IPS DF 6.9 (cell line): Measurements from ENCODE around the gene GGPS1.

ENCODE experiments used
- DNase-seq: peaks from one replicate; pipeline ENCODE4 v3.0.0-alpha.2; 2013; ENCODE audit warnings: low read depth, low spot score
- H3K27ac ChIP-seq: one replicate; pipeline ENCODE4 v1.5.1; 2013; ENCODE audit warnings: low read length, control low read depth
- H3K27me3 ChIP-seq: 2 replicates; pipeline ENCODE4 v1.6.1; 2013; ENCODE audit warnings: mild to moderate bottlenecking, low read length; ENCODE audit not compliant: control insufficient read depth, insufficient read depth
- H3K36me3 ChIP-seq: 2 replicates; pipeline ENCODE4 v1.6.1; 2013; ENCODE audit warnings: low read length; ENCODE audit not compliant: control insufficient read depth, insufficient read depth
- H3K4me1 ChIP-seq: 2 replicates; pipeline ENCODE4 v1.6.1; 2013; ENCODE audit warnings: low read length; ENCODE audit not compliant: control insufficient read depth, insufficient read depth
- H3K4me3 ChIP-seq: 2 replicates; pipeline ENCODE4 v1.5.1; 2013; ENCODE audit warnings: mild to moderate bottlenecking, low read length
- H3K9me3 ChIP-seq: 2 replicates; pipeline ENCODE4 v1.6.1; 2013; ENCODE audit warnings: low read length, inconsistent platforms; ENCODE audit not compliant: control insufficient read depth, insufficient read depth
- WGBS: extraction: QIAGEN DNeasy Blood & Tissue Kit; methylation state at CpG from one replicate; pipeline ENCODE4 v1.1.7; 2013; ENCODE audit warnings: mixed read lengths, missing lambda C conversion rate; ENCODE audit not compliant: insufficient read length, insufficient coverage; 5-methylcytosine and 5-hydroxymethylcytosine counted together

GGPS1 gene

DNA sequence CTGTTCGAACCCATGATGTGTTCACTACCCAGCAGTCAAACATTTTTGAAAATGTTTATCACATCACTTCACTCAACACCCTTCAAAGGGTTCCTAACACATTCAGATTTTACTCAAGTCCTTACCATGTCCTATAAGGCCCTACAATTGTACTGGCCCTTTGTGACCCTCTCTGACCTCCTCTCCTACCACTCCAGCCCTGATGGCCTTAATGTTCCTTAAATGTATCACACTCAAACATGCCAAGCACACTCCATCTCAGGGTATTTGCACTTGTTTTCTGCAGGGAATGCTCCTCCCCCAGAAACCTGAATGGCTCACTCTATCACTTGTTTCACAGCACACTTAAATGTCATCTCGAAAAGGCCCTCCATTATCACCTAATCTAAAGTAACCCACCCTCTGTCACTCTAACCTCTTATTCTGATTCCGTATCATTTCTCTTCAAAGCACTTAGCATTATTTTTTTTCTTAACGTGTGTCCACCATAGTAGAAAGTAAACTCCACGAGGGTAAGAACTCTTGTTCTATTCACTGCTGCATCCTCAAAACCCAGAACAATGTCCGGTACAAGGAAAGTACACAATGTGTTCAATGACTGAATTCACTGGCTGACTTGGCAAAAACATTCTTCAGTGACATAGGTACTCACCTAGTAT is 7.7 kb upstream of the GGPS1 start:
- Histone ChIP-seq H3K27me3 (no peaks in the 10 kb centered on the region), H3K36me3 (no peaks in the 10 kb centered on the region), H3K9me3 (no peaks in the 10 kb centered on the region), H3K4me1 (no peaks in the 10 kb centered on the region), H3K4me3 (no peak overlapping the region), H3K27ac (no peak overlapping the region)
- no peak for DNase-seq
- no CpG with 5 or more reads among the region's 6 CpGs for WGBS

DNA sequence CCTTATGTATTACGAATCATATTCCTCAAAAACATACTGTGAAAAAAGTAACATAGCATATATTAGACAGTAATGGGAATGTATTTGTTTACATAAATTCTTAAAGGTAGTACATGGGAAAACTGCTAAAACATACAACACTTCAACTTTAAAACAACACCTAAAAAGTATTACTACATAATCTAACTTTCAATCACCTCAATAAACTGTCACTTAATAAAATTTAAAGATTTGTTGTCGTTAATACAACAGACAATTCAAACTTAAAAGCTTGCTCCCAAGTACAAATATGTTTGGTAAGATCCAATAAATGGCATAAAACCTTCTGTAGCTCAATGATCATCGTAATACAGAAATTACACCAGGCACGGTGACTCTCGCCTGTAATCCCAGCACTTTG is 4.1 kb upstream of the GGPS1 start:
- no peak for DNase-seq
- no peaks in the 10 kb centered on the region for H3K27me3 ChIP-seq
- H3K36me3 ChIP-seq, result no peaks in the 10 kb centered on the region; the same call in 1 of the 2 replicates
- no peaks in the 10 kb centered on the region for H3K9me3 ChIP-seq
- H3K4me1 ChIP-seq, result no peaks in the 10 kb centered on the region
- no peak overlapping the region for H3K27ac ChIP-seq
- H3K4me3 ChIP-seq, result no peak overlapping the region
- 100% methylated on average over 2 of the region's 5 CpGs for WGBS

DNA sequence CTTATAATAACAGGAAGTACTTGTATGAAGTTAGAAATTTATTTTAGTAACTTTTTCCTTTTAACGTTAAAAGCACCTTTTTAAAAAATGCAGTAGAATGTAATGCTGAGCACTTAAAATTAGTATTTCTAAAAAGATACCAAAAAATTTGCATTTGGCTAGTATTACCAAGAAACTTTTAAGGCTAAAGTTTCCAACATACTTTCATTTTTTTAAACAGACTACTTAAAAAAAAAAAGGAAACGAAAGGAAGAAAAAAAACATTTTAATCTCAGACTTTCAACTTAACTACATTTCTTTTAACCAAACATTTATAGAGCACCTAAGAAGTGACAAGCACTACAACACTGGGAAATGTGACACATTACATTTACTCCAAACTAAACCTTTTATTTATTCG is 3.2 kb upstream of the GGPS1 start:
- Histone ChIP-seq H3K27me3 (no peaks in the 10 kb centered on the region), H3K27ac (no peak overlapping the region), H3K9me3 (no peaks in the 10 kb centered on the region), H3K4me1 (no peaks in the 10 kb centered on the region), H3K4me3 (no peak overlapping the region), H3K36me3 (no peaks in the 10 kb centered on the region; the same call in 1 of the 2 replicates)
- DNase-seq, result no peak
- WGBS, result 100% methylated on average over 1 of the region's 3 CpGs

DNA sequence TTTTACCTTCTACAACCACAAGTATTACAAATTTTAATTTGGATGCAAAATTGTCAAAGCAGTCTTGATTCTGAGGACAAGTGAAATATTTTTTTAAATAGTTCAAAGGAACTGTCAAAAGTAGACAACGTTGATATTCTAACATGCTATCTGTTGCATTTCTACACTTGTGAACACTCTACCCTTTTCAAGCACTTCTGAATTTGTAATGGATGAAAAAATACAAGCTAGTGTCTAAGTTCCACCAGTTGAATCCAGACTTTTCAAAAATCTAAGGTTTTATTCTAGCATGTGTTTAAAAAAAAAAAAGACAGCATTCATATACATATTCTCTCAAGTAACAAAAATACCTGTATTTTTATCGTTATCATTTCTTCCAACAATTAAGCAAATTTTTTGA is 2.5 kb upstream of the GGPS1 start:
- H3K9me3 ChIP-seq, result no peaks in the 10 kb centered on the region
- DNase-seq, result no peak
- H3K27me3 ChIP-seq, result no peaks in the 10 kb centered on the region
- no peak overlapping the region for H3K27ac ChIP-seq
- WGBS, result 100% methylated on average over 1 of the region's 2 CpGs
- H3K36me3 ChIP-seq, result no peaks in the 10 kb centered on the region; the same call in 1 of the 2 replicates
- no peaks in the 10 kb centered on the region for H3K4me1 ChIP-seq
- no peak overlapping the region for H3K4me3 ChIP-seq

DNA sequence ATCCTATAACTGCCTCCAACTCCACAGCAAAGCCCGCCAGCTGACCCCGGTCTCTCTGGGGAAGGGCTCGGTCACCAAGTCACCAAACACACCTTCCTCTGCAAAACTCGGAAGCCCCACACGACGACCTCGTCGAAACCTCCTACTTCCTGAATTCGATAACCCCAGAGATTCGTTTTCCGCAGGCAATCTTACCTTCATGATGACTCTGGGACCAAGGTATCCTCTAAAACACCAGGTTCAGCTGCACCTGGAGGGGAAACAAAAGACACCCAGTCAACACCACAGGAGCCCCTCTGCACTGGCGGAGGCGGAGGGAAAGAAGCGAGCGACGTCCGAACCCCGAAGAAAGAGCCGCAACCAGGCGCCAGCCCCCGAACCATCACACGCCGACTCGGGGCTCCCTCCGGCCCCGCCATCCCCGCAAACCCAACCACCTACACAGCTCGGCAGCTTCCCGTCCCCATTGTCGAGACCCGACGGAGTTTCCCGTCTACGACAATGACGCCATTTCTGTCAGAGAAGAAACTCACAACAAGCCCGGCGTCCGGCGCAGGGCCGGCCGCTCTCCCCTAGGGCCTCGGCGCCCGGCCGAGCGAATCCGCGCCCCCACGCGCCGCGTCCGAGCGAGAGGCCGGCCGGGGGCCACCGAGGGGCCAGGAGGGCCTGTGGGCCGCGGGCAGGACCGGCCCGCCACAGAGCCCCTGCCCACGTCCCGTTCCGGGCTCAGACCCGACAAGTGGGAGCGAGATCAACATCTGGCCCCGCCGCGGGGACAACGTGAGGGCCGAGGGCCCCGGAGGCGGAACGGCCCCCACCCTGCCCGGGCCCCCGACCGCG is 1.4 kb upstream of the GGPS1 start:
- DNase-seq, result no peak

DNA sequence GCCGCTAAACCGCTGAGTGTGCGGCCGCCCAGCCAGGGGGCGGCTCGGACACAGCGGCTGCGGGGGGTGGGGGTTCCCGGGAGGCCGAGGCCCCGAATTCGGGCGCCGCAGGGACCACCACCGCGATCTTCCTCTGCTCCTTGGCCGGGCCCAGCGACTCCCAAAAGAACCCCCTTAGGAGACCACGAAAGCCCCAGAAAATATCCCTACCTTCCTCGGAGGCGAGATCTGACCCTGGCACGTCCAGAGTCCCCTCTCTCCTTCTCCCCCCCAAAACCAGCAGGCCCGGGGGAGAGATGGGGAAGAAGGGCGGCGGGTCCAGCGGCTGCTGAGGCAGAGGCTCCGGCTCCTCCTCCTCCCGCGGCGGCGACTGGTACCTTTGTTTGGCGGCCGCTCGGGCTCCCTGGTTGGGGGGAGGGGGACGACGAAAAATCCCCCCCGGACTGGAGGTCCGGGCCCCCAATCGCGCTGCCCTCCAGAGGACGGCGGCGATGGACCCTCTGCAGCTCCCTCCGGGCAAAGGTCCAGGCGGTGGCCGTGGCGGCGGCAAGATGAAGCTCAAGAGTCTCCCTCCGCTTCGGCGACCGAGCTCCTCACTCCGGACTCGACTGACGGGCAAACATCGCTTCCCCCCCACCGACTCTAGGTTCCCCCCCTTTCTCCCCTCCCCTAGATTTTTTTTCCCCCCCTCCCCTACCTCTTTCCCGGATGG is 655 bp upstream of the GGPS1 start, which contains the start of gene ARID4B:
Gene ARID4B (minus strand): TSS at position 621 of the 712 bp plus-strand sequence. CDS start 1,260 bp downstream, outside the sequence.
- WGBS, result no CpG with 5 or more reads among the region's 58 CpGs
- H3K9me3 ChIP-seq, result no peaks in the 10 kb centered on the region
- no peaks in the 10 kb centered on the region for H3K27me3 ChIP-seq
- no peak for DNase-seq
- peak within 1 kb of the TSS; percentile 95 for H3K4me3 ChIP-seq
- no peaks in the 10 kb centered on the region for H3K4me1 ChIP-seq
- no peaks in the 10 kb centered on the region; the same call in 1 of the 2 replicates for H3K36me3 ChIP-seq
- no peak within 1 kb of the TSS for H3K27ac ChIP-seq

More for the DNA sequence above, 1.4 kb upstream of the GGPS1 start:
- WGBS, result no CpG with 5 or more reads among the region's 78 CpGs
- Histone ChIP-seq H3K27me3 (no peaks in the 10 kb centered on the region), H3K36me3 (no peaks in the 10 kb centered on the region; the same call in 1 of the 2 replicates), H3K9me3 (no peaks in the 10 kb centered on the region), H3K4me1 (no peaks in the 10 kb centered on the region), H3K27ac (no peak overlapping the region), H3K4me3 (peak overlapping the region; percentile 95)

DNA sequence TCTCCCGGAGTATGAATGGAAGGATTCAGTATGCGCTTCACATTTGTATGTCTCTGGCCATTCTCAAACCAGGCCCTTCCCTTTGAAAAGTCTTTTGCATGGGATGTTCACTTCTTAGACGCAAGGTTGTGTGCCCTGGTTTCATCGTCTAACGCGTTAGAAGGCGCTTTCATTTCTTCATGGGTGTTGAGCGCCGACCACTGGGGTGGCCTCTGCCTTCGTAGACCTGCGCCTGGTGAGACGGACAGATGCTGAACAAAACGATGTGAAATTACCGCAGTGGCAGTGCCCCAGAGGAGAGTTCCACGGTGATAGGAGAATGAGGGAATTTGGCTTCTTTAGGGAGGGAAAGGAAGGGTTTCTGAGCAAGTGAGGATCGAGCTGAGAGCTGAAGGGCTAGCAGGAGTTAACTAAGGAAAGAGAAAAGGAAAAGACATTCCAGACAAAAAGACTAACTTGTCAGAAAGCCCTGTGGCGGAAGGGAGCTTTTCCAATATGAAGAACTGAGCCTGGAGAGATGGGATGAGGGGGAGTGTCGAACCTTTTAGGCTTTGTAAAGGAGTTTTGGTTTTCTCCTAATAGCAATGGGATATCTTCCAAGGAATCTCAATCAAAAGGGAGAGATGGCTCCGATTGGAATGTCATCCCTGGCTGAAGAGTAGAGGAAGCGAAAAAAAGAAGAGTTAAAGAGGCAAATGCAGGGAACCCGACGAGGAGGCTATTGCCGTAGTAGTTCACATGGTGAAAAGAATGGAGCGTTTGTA is 951 bp downstream of the GGPS1 start:
- H3K4me3 ChIP-seq, result peak overlapping the region; percentile 70
- WGBS, result no CpG with 5 or more reads among the region's 24 CpGs
- H3K36me3 ChIP-seq, result no peaks in the 10 kb centered on the region; the same call in 1 of the 2 replicates
- H3K27me3 ChIP-seq, result no peaks in the 10 kb centered on the region
- H3K27ac ChIP-seq, result peak overlapping the region; percentile 3
- no peaks in the 10 kb centered on the region for H3K9me3 ChIP-seq
- H3K4me1 ChIP-seq, result no peaks in the 10 kb centered on the region
- no peak for DNase-seq

DNA sequence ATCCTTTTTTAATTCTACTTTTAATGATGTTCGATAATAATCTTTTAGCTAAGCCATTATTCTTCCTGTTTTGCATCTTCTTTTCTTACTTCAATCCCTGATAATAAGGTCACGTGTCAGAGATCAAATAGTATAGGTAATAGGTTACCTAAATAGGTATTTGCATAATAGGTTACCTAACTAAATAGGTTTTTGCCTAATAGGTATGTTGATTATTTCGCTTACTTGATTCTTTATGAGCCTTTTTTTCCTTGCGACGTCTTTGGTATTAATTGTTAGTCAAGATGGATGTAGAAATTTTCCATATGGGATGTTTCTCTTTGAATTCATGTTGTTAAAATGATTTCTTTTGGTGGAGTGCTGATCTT is 2.5 kb downstream of the GGPS1 start:
- Histone ChIP-seq H3K9me3 (no peaks in the 10 kb centered on the region), H3K27me3 (no peaks in the 10 kb centered on the region), H3K4me1 (no peaks in the 10 kb centered on the region), H3K36me3 (no peaks in the 10 kb centered on the region; the same call in 1 of the 2 replicates), H3K4me3 (no peak overlapping the region), H3K27ac (no peak overlapping the region)
- no CpG with 5 or more reads among the region's 5 CpGs for WGBS
- no peak for DNase-seq

DNA sequence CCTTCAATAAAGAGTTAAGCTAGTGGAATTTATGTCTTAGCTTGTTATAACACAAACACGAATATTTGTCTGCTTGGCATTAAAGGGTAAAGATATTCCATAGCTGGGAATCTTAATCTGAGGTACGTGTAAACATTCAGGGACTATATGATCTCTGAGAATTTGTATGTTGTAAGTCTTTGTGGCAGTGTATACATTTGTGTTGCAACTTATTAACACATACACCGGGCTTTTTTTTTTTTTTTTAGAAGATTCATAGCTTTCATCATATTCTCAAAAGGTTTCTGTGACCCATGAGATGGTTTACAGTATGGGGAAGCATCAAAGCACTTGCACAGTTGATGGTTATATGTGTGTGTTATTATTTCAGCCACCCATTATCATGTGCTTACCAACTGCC is 3.0 kb downstream of the GGPS1 start:
- no peak overlapping the region for H3K4me3 ChIP-seq
- no CpG with 5 or more reads among the region's 3 CpGs for WGBS

DNA sequence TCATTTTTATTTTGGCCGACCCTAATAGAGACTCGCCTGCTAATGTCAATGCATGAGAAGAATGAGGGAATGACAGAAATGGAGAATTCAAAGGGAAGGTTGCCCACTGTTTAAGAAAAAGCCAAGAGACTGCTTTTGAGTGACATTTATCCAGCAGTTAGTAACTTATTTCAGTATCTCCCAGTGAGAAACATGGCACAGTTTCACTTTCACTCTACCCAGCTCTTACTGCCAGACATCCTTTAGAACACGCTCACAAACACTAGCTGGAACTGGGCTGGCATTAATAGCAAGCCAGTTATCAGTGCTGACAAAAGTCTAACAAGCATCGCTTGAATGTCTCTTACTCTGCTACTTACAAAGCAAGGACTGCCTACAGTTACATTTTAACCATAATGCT is 8.5 kb downstream of the GGPS1 start:
- H3K27ac ChIP-seq, result no peak overlapping the region
- H3K4me1 ChIP-seq, result no peaks in the 10 kb centered on the region
- H3K9me3 ChIP-seq, result no peaks in the 10 kb centered on the region
- WGBS, result no CpG with 5 or more reads among the region's 4 CpGs
- DNase-seq, result no peak
- no peaks in the 10 kb centered on the region for H3K36me3 ChIP-seq
- no peak overlapping the region for H3K4me3 ChIP-seq
- no peaks in the 10 kb centered on the region for H3K27me3 ChIP-seq

More for the DNA sequence above, 3.0 kb downstream of the GGPS1 start:
- no peaks in the 10 kb centered on the region for H3K27me3 ChIP-seq
- DNase-seq, result no peak
- H3K9me3 ChIP-seq, result no peaks in the 10 kb centered on the region
- H3K27ac ChIP-seq, result no peak overlapping the region
- H3K36me3 ChIP-seq, result no peaks in the 10 kb centered on the region; the same call in 1 of the 2 replicates
- no peaks in the 10 kb centered on the region for H3K4me1 ChIP-seq
